ENCODE data around the gene BEST2. TPM values are rescaled to one million over a fixed set of nuclear protein-coding genes. Genes with fewer than 3 reads are reported as not detected.

The BEST2 gene
- total RNA-seq, 1 experiment from 2014 or later = 0.27 TPM

DNA sequence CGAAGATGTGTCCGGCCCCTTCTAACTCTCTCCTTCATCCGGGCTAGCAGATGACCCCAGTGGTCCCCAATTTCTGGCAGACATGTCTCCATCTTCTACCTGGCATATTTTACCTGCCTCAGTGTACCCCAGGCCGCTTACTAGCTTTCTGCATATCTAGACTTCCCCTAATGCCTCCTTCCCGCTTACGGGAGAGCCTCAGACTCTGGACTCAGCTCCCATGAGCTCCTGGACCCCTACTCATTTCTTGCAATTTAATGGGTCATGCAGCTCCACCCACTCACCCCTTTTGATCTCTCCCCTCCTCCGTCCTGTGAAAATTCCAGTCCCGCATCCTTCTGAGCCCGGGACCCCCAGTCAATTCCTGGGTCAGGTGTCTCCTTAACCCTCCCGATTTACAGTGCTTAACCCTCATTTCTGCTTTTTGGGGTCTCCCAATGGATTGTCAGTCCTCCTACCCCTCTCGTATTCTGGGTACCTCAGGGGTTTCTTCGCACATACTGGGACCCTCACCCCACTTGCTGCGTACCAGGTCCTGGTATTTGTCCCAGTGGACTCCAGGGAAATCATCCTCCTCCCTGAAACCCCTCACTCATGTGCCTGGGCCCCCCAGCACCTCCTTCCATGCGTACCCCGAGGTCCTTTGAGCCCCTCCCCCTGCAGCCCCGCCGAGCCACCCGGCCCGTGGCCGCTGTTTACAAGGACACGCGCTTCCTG is 39.2 kb downstream of the BEST2 start:
- Histone ChIP-seq H3K36me3 (ENCODE audit: control insufficient read depth, insufficient read depth, low read length) (no peaks in the 10 kb centered on the region), H3K27me3 (replicated peaks; ENCODE audit: control insufficient read depth, insufficient read depth, low read length) (no peaks in the 10 kb centered on the region), H3K9me3 (no peaks in the 10 kb centered on the region), H3K4me1 (peaks cover 26% of the 10 kb centered on the region), H3K4me3 (ENCODE audit: low read depth, low read length) (peak overlapping the region; percentile 40)
- Mint-ChIP-seq H3K36me3 (ENCODE audit: insufficient read depth, unreplicated experiment) (peaks cover 42% of the 10 kb centered on the region), H3K4me1 (ENCODE audit: low read depth, unreplicated experiment) (peaks cover 21% of the 10 kb centered on the region), H3K4me3 (ENCODE audit: unreplicated experiment) (peak overlapping the region; percentile 92), H3K9me3 (ENCODE audit: unreplicated experiment) (no peaks in the 10 kb centered on the region), H3K27ac (ENCODE audit: unreplicated experiment) (peak overlapping the region; percentile 83), H3K27me3 (ENCODE audit: insufficient read depth, unreplicated experiment) (no peaks in the 10 kb centered on the region)
- ChIA-PET POLR2A (interaction anchor here (0.5 to 3.0 kb wide), 6 partner anchors 8 to 109 kb away, joined by 3 to 36 read pairs (median 9); partner anchors contain the start of gene RNASEH2A), CTCF (interaction anchor here (0.6 to 3.7 kb wide), 5 partner anchors 10 to 69 kb away, joined by 3 to 38 read pairs (median 5); partner anchors contain the start of gene TNPO2)
- no TSS peak for BruUV-seq (replicated peaks)
- TF ChIP-seq, protein P1, sequence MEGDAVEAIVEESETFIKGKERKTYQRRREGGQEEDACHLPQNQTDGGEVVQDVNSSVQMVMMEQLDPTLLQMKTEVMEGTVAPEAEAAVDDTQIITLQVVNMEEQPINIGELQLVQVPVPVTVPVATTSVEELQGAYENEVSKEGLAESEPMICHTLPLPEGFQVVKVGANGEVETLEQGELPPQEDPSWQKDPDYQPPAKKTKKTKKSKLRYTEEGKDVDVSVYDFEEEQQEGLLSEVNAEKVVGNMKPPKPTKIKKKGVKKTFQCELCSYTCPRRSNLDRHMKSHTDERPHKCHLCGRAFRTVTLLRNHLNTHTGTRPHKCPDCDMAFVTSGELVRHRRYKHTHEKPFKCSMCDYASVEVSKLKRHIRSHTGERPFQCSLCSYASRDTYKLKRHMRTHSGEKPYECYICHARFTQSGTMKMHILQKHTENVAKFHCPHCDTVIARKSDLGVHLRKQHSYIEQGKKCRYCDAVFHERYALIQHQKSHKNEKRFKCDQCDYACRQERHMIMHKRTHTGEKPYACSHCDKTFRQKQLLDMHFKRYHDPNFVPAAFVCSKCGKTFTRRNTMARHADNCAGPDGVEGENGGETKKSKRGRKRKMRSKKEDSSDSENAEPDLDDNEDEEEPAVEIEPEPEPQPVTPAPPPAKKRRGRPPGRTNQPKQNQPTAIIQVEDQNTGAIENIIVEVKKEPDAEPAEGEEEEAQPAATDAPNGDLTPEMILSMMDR (IDR thresholded peaks at IDR 0.05; ENCODE audit: insufficient read depth in 1 of 2, low read depth in 1 of 2, low read length in 1 of 2, severe bottlenecking in 1 of 2, unreplicated experiment in 1 of 2) = no peak
- no peak for DNase-seq
- intact Hi-C loops (cut with micrococcal nuclease; ENCODE audit: unreplicated experiment) = loop anchor here (1.0 to 5.0 kb wide), 2 partner anchors 8 to 362 kb away; partner anchors contain the start of genes IER2 and STX10

DNA sequence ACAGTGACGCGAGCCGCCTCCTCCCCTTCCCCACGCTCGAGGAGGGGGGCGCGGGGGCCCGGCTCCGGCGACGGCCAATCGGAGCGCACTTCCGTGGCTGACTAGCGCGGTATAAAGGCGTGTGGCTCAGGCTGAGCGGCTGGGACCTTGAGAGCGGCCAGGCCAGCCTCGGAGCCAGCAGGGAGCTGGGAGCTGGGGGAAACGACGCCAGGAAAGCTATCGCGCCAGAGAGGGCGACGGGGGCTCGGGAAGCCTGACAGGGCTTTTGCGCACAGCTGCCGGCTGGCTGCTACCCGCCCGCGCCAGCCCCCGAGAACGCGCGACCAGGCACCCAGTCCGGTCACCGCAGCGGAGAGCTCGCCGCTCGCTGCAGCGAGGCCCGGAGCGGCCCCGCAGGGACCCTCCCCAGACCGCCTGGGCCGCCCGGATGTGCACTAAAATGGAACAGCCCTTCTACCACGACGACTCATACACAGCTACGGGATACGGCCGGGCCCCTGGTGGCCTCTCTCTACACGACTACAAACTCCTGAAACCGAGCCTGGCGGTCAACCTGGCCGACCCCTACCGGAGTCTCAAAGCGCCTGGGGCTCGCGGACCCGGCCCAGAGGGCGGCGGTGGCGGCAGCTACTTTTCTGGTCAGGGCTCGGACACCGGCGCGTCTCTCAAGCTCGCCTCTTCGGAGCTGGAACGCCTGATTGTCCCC is 39.9 kb downstream of the BEST2 start, which contains the start of gene JUNB:
JUNB (plus strand) TSS at position 142 of the 706 bp plus-strand sequence; CDS start at position 428, 286 bp downstream.
- peak; percentile 94 to 96 for DNase-seq
- H3K4me3 Mint-ChIP-seq (ENCODE audit: unreplicated experiment) = peak within 1 kb of the TSS; percentile 92
- H3K4me1 ChIP-seq = peaks cover 33% of the 10 kb centered on the region
- H3K4me3 ChIP-seq (ENCODE audit: low read depth, low read length) = peak within 1 kb of the TSS; percentile 93
- H3K27ac Mint-ChIP-seq (ENCODE audit: unreplicated experiment) = peak within 1 kb of the TSS; percentile 83
- peaks cover 45% of the 10 kb centered on the region for H3K36me3 Mint-ChIP-seq (ENCODE audit: insufficient read depth, unreplicated experiment)
- H3K27me3 Mint-ChIP-seq (ENCODE audit: insufficient read depth, unreplicated experiment) = no peaks in the 10 kb centered on the region
- H3K9me3 ChIP-seq = no peaks in the 10 kb centered on the region
- H3K27me3 ChIP-seq (replicated peaks; ENCODE audit: control insufficient read depth, insufficient read depth, low read length) = no peaks in the 10 kb centered on the region
- CTCF ChIA-PET = interaction anchor here (0.6 to 3.7 kb wide), 7 partner anchors 9 to 70 kb away, joined by 3 to 38 read pairs (median 5); partner anchors contain the start of genes RNASEH2A and TNPO2
- H3K4me1 Mint-ChIP-seq (ENCODE audit: low read depth, unreplicated experiment) = peaks cover 25% of the 10 kb centered on the region
- POLR2A ChIA-PET = interaction anchor here (0.5 to 3.0 kb wide), 10 partner anchors 9 to 128 kb away, joined by 3 to 36 read pairs (median 7); partner anchors contain the start of genes RNASEH2A and SYCE2
- no peaks in the 10 kb centered on the region for H3K9me3 Mint-ChIP-seq (ENCODE audit: unreplicated experiment)
- no TSS peak for BruUV-seq (replicated peaks)
- no peaks in the 10 kb centered on the region for H3K36me3 ChIP-seq (ENCODE audit: control insufficient read depth, insufficient read depth, low read length)
- TF ChIP-seq, protein P1 (IDR thresholded peaks at IDR 0.05; ENCODE audit: insufficient read depth in 1 of 2, low read depth in 1 of 2, low read length in 1 of 2, severe bottlenecking in 1 of 2, unreplicated experiment in 1 of 2) = no peak
- intact Hi-C loops (cut with micrococcal nuclease; ENCODE audit: unreplicated experiment) = loop anchor here (1.0 to 5.0 kb wide), 2 partner anchors 14 to 361 kb away; partner anchors contain the start of genes IER2 and STX10

All from Caco-2 (cell line).